HG03066 (cell line): ENCODE measurements around the gene TOGARAM1.
"Not testable (repeated sequence)": the region's sequence is repeated elsewhere in the genome, so short reads cannot be mapped to it uniquely, and the experiment has no call there.

Experiments
- ATAC-seq: cut with Tn5 transposase; IDR thresholded peaks from one replicate; pipeline ENCODE4 v1.9.1; 2021; ENCODE audit warnings: low read depth; ENCODE audit not compliant: unreplicated experiment

TOGARAM1 gene

DNA sequence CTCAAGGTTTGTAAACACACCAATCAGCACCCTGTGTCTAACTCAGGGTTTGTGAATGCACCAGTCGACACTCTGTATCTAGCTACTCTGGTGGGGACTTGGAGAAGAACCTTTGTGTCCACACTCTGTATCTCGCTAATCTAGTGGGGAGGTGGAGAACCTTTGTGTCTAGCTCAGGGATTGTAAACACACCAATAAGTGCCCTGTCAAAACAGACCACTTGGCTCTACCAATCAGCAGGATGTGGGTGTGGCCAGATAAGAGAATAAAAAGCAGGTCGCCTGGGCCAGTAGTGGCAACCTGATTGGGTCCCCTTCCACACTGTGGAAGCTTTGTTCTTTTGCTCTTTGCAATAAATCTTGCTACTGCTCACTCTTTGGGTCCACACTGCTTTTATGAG, 119.1 kb downstream of the TOGARAM1 start:
- ATAC-seq = not testable (repeated sequence)

GRCh38 chr14:45082420-45082819, 120.4 kb downstream of the TOGARAM1 start:
- no peak for ATAC-seq

DNA sequence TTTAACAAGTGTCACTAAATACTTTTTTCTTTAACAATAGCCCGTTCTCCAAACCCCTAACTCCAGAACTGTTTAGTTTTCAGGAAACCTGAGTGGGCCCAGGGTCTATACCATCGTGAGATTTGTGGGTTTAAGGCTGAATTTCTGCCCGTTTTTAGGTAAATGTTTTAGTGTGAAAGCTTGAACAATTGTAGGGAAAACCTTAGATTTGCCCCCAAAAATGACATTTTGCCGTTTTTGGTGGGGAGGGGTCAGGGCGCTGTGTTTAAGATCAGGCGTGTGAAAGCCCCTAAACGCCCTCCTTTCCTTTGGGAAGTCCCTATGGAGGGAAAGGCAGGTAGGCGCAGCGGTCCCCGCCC, 121.6 kb downstream of the TOGARAM1 start:
- peak; percentile 2 for ATAC-seq

GRCh38 chr14:45083976-45084722, 122.2 kb downstream of the TOGARAM1 start, which contains the start of gene PRPF39:
TSS of gene PRPF39 (plus strand) at chr14:45084116. CDS start at chr14:45095240, 11,124 bp downstream.
- peak; percentile 89 for ATAC-seq

GRCh38 chr14:45084946-45085346, 123.0 kb downstream of the TOGARAM1 start:
- ATAC-seq = no peak

DNA sequence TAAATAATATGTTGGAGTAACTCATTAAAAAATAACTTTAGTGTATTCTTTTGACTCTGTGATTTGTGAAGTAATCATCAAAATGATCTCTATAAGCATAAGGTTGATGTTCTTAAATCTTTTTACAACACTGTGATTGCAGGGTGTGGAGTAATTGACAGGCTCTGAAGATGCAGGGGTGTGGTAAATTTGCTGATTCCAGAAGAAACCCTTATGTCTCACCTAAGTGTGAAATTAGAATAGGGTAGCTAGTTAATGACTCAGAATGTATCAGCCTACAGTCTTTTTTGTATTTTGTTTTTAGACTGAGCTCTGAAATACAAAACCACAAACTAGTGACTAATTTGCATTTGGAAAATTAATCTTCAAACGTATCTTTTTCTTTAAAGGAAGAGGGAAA, 127.8 kb downstream of the TOGARAM1 start:
- peak; percentile 64 for ATAC-seq

DNA sequence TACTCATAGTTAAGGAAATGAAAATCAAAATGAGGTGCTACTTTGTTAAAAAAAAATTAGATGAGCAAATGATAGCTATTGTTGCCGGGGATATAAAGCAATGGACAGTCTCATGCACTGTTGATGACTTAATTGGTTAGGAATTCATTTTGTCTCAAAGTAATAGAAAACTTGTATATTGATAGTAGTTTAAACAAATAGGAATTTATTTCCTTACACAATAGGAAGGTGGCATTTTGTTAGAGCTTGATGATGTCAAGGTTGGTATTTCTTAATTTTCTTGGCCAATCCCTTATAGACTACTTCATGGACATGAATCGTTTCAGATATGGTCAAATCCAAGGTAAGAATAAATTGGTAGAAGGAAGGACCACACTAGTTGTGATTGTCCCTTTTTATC, 129.7 kb downstream of the TOGARAM1 start:
- ATAC-seq = no peak

GRCh38 chr14:45094275-45094674, 132.3 kb downstream of the TOGARAM1 start:
- ATAC-seq = no peak

DNA sequence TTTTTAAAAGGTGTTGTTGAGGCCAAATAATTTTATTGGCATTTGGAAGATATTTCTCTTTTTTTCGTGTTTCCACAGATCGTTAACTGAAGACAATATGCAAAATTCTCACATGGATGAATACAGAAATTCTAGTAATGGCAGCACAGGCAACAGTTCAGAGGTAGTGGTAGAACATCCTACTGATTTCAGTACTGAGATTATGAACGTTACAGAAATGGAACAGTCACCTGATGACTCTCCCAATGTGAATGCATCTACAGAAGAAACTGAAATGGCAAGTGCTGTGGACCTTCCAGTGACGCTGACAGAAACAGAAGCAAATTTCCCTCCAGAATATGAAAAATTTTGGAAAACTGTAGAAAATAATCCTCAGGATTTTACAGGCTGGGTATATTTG, 133.2 kb downstream of the TOGARAM1 start:
- no peak for ATAC-seq

DNA sequence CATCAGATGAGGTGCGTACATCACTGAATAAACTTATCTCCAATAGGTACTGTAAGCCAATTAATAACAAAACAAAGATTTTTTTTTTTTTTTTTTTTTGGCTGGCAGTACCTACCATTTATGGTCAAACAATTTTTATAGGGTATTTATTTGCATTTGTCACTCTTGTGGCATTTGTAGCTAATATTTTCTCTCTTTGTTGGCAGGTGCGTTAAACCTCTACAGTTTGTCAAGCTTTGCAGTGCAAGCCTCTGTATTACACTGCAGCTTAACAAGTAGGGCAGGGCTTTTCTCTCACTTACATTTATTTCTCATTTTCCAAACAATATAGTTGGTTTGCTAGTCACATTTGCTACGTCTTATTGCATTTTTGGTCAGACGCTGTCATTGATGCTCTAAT, 134.2 kb downstream of the TOGARAM1 start:
- no peak for ATAC-seq

GRCh38 chr14:45103806-45104205, 141.8 kb downstream of the TOGARAM1 start:
- ATAC-seq = no peak

GRCh38 chr14:45104561-45104960, 142.6 kb downstream of the TOGARAM1 start:
- ATAC-seq = no peak

DNA sequence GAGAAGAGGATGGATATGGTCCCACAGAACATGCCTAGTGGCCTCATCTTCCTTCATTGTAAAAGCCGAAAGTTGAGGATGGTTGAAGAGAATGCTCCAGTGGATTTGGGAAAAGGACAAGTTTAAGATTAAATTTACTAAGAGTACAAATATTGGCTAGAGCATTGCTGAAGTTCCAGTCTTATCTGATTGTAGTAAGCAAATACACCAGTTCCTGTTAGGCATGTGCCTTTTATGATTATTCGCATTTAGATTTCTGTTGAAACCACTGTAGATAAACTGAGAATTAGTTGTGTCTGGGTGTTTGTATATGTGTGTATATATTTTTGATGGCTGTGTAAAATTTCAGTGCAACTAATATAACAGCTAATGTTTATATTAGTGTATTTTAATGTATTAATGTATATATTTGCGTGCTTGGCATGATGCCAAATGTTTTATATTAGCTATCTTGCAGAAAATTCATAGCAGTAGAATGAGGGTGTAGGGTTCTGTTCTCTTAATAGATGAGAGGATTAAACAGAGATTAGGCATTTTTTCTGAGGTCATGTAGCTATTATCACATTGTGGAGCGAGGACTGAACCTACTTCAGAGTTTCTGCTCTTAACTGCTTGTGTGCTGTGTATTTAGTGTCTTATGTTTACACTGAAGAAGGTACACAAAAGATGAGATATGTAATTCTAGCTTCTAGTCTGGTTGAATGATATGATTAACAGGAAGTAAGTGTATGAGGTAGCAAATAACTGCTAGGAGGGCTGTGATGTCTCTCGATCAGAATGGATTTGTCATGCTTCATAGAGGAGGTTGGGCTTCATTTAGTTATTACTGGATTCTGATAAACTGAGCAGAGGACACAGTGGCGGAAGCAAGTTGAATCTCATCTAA, 151.1 kb downstream of the TOGARAM1 start:
- ATAC-seq = no peak

DNA sequence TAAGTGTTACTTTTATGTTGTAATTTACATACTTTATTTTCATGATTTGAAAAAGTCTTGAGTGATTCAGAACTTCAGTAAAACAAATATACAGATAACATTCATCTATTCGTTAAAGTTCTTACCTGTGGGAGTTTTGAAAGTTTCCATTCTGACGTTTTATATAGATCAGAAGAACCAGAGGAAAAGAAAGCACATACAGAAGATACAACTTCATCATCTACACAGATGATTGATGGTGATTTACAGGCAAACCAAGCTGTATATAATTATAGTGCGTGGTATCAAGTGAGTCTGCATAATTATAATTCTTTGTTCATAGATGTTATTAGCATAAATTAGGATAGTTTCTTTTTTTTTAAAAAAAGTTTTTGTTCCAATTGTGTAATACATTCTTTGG, 152.3 kb downstream of the TOGARAM1 start:
- ATAC-seq = no peak

- no peak for ATAC-seq
Measured at GRCh38 chr14:45118594-45118993, 156.6 kb downstream of the TOGARAM1 start.

DNA sequence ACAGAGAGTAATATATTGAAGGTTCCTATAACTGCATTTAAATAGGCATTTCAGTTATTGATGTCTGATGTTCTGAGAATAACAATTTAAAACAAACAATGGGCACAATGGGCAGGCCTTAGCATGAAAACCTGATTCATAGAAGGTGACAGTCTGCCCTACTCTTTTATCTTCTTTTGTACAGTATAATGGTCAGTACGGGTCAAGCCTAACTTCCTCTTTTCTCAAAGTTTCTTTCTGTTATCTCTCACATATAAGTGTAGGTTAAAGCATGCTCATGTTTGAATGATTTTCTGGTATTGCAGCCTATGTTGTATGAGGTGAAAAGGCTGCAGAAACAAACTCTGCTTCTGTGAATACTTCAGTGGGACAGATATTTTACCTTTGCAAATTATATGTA, 158.1 kb downstream of the TOGARAM1 start:
- ATAC-seq = no peak

DNA sequence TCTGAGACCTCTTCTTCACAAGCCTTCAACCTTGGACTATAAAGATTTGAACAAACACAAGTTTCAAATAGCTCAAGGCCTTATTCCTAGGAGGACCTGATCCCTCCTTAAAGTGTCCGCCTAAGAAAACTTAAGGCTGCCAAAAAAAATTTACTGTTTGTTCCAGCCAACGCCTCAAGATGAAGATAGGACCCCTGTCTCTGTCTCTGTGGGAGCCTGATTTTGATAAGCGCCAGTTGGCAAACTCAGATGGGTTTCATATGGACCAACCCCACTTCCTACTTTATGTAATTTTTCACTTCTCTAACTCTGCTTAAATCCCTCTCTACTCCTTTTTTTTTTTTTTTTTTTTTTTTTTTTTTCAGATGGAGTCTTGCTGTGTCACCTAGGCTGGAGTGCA, 161.3 kb downstream of the TOGARAM1 start:
- ATAC-seq = no peak
